Measurements from ENCODE around the gene DYRK4. TPM values are rescaled to one million over a fixed set of nuclear protein-coding genes. Genes with fewer than 3 reads are reported as not detected.

The DYRK4 gene
- total and polyA plus RNA-seq, 2 of the 13 experiments (the other 11 are each of a cell fraction or from before 2014, with no cell fraction given): 29.4 to 40.2 TPM

DNA sequence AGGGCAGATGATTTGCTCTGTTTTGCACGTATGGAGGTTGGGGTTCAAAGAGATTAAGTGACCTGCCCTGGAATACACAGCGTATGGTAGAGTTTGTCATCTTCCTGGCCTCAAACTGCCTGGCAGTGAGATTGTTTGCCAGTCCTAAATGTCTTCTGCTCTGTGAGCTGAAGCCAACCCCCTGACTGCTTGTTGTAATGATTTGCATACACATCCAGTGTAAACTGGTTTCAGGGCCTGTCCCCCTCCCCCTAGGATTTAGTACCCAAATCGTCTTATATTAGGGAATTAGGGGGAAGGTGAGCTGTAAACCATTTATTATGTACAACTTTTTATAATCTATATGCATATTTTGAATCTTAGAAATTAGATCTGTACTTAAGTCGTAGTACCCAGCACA lies 48.5 kb downstream of the DYRK4 start (continued):
- TF ChIP-seq, protein P1, sequence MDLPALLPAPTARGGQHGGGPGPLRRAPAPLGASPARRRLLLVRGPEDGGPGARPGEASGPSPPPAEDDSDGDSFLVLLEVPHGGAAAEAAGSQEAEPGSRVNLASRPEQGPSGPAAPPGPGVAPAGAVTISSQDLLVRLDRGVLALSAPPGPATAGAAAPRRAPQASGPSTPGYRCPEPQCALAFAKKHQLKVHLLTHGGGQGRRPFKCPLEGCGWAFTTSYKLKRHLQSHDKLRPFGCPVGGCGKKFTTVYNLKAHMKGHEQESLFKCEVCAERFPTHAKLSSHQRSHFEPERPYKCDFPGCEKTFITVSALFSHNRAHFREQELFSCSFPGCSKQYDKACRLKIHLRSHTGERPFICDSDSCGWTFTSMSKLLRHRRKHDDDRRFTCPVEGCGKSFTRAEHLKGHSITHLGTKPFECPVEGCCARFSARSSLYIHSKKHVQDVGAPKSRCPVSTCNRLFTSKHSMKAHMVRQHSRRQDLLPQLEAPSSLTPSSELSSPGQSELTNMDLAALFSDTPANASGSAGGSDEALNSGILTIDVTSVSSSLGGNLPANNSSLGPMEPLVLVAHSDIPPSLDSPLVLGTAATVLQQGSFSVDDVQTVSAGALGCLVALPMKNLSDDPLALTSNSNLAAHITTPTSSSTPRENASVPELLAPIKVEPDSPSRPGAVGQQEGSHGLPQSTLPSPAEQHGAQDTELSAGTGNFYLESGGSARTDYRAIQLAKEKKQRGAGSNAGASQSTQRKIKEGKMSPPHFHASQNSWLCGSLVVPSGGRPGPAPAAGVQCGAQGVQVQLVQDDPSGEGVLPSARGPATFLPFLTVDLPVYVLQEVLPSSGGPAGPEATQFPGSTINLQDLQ (CRISPR knock-in tag; IDR thresholded peaks at IDR 0.05): no peak
- TF ChIP-seq, protein P2, sequence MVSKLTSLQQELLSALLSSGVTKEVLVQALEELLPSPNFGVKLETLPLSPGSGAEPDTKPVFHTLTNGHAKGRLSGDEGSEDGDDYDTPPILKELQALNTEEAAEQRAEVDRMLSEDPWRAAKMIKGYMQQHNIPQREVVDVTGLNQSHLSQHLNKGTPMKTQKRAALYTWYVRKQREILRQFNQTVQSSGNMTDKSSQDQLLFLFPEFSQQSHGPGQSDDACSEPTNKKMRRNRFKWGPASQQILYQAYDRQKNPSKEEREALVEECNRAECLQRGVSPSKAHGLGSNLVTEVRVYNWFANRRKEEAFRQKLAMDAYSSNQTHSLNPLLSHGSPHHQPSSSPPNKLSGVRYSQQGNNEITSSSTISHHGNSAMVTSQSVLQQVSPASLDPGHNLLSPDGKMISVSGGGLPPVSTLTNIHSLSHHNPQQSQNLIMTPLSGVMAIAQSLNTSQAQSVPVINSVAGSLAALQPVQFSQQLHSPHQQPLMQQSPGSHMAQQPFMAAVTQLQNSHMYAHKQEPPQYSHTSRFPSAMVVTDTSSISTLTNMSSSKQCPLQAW (CRISPR knock-in tag; IDR thresholded peaks at IDR 0.05): no peak
- TF ChIP-seq TP53 (CRISPR knock-in tag; conservative IDR thresholded peaks at IDR 0.05): no peak
- TF ChIP-seq IKZF1 (IDR thresholded peaks at IDR 0.05): no peak
- TF ChIP-seq REXO4 (CRISPR knock-in tag; IDR thresholded peaks at IDR 0.05; ENCODE audit: borderline replicate concordance): no peak
- TF ChIP-seq RXRB (CRISPR knock-in tag; IDR thresholded peaks at IDR 0.05; ENCODE audit: borderline replicate concordance): no peak
- TF ChIP-seq, protein P3, sequence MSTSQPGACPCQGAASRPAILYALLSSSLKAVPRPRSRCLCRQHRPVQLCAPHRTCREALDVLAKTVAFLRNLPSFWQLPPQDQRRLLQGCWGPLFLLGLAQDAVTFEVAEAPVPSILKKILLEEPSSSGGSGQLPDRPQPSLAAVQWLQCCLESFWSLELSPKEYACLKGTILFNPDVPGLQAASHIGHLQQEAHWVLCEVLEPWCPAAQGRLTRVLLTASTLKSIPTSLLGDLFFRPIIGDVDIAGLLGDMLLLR (CRISPR knock-in tag; IDR thresholded peaks at IDR 0.05): no peak

DNA sequence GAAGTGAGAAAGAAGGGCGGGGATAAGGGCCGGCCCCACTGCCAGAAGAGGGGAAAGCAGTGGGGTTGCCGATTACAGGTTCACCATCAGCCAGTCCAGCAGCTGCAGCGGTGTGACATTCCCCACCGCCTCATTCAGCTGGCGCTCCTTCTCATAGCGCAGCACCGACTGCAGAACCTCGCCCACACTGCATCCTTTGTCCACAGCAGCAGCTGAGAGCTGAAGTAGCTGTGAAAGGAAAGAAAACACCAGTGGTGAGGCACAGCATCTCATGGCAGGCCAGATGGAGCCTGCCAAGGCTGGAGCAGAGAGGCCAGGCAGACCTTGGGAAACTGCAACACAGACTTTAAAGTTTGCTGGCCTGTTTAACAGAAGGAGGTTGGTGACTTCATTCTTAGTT lies 53.7 kb downstream of the DYRK4 start:
- H3K27ac ChIP-seq (ENCODE audit: extremely low read length, insufficient read depth, low read length): no peak overlapping the region
- H3K27me3 ChIP-seq (ENCODE audit: control insufficient read depth in 1 of 2, insufficient read depth in 2 of 2, low read length in 2 of 2): no peaks in the 10 kb centered on the region
- no peaks in the 10 kb centered on the region for H3K4me1 ChIP-seq (ENCODE audit: insufficient read depth, low read length)
- ATAC-seq (no peak), DNase-seq (ENCODE audit: low spot score) (no peak), FAIRE-seq (no peak)
- in situ Hi-C loops (cut with HindIII; ENCODE audit: extremely low pct_ligation_motif_present, low pct_unique_long_range_greater_than_20kb): no loop called here
- no TSS peak for BruUV-seq (replicated peaks)
- no peaks in the 10 kb centered on the region for H4K20me1 ChIP-seq (ENCODE audit: insufficient read depth, low read length)
- intact Hi-C loops (cut with micrococcal nuclease; ENCODE audit: unreplicated experiment): no loop called here
- POLR2A ChIA-PET: no interaction called here
- WGBS (ENCODE audit: low lambda C conversion rate): 98% methylated on average over 9 of the region's 9 CpGs
- no peak overlapping the region for H3K4me2 ChIP-seq (ENCODE audit: low read depth, low read length)
- no peak overlapping the region for H3K9ac ChIP-seq (ENCODE audit: insufficient read depth, low read depth, low read length)
- H3K9me3 ChIP-seq (ENCODE audit: low read length): no peaks in the 10 kb centered on the region
- no peak overlapping the region for H3K4me3 ChIP-seq (replicated peaks in 1 of 3; ENCODE audit: insufficient read depth in 1 of 3, low read depth in 2 of 3, low read length in 3 of 3)
- peaks cover 1 to 11% of the 10 kb centered on the region in 2 experiments; a peak in 3 of 5 replicates for H3K36me3 ChIP-seq (replicated peaks in 1 of 2; ENCODE audit: control insufficient read depth in 1 of 2, insufficient read depth in 2 of 2, low read length in 2 of 2)
- no peaks in the 10 kb centered on the region for H3K79me2 ChIP-seq (ENCODE audit: insufficient read depth, low read length)
- no peak overlapping the region for H2AFZ ChIP-seq (ENCODE audit: low read length)
- CTCF ChIA-PET (ENCODE audit: low intra/inter-chr PET ratio, low total read pairs): no interaction called here
- TF ChIP-seq ZNF251 (CRISPR knock-in tag; IDR thresholded peaks at IDR 0.05) (no peak), NONO (IDR thresholded peaks at IDR 0.05) (no peak), NONO (CRISPR knock-in tag; conservative IDR thresholded peaks at IDR 0.05) (no peak)
- TF ChIP-seq, protein P4, sequence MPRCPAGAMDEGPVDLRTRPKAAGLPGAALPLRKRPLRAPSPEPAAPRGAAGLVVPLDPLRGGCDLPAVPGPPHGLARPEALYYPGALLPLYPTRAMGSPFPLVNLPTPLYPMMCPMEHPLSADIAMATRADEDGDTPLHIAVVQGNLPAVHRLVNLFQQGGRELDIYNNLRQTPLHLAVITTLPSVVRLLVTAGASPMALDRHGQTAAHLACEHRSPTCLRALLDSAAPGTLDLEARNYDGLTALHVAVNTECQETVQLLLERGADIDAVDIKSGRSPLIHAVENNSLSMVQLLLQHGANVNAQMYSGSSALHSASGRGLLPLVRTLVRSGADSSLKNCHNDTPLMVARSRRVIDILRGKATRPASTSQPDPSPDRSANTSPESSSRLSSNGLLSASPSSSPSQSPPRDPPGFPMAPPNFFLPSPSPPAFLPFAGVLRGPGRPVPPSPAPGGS (CRISPR knock-in tag; IDR thresholded peaks at IDR 0.05): no peak
- TF ChIP-seq, protein P5, sequence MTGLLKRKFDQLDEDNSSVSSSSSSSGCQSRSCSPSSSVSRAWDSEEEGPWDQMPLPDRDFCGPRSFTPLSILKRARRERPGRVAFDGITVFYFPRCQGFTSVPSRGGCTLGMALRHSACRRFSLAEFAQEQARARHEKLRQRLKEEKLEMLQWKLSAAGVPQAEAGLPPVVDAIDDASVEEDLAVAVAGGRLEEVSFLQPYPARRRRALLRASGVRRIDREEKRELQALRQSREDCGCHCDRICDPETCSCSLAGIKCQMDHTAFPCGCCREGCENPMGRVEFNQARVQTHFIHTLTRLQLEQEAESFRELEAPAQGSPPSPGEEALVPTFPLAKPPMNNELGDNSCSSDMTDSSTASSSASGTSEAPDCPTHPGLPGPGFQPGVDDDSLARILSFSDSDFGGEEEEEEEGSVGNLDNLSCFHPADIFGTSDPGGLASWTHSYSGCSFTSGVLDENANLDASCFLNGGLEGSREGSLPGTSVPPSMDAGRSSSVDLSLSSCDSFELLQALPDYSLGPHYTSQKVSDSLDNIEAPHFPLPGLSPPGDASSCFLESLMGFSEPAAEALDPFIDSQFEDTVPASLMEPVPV (CRISPR knock-in tag; IDR thresholded peaks at IDR 0.05): no peak
- TF ChIP-seq, protein P6, sequence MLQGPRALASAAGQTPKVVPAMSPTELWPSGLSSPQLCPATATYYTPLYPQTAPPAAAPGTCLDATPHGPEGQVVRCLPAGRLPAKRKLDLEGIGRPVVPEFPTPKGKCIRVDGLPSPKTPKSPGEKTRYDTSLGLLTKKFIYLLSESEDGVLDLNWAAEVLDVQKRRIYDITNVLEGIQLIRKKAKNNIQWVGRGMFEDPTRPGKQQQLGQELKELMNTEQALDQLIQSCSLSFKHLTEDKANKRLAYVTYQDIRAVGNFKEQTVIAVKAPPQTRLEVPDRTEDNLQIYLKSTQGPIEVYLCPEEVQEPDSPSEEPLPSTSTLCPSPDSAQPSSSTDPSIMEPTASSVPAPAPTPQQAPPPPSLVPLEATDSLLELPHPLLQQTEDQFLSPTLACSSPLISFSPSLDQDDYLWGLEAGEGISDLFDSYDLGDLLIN (CRISPR knock-in tag; IDR thresholded peaks at IDR 0.05; ENCODE audit: borderline replicate concordance): no peak
